Activated CD8-positive, alpha-beta memory T cell treated with anti-CD3 and anti-CD28 coated beads for 36 hours (primary cell): ENCODE data around the gene PLCH1. TPM values are rescaled to one million over a fixed set of nuclear protein-coding genes. Genes with fewer than 3 reads are reported as not detected.

Experiments
- CTCF ChIA-PET: fragments of 350-600 bp; sonication (Branson Sonifier 250); formaldehyde crosslinking; loops from one replicate; lab custom pipeline; 2021; ENCODE audit warnings: antibody characterized with exemption; lab: Charles Lee
- POLR2A ChIA-PET: fragments of 350-600 bp; sonication (Branson Sonifier 250); formaldehyde crosslinking; loops from one replicate; lab custom pipeline; 2021; ENCODE audit warnings: antibody characterized with exemption; lab: Charles Lee
- total RNA-seq, 2 experiments: library from RNA; stranded (reverse); gene quantifications; one replicate each; pipeline ENCODE4 v1.2.3, GENCODE V29; 2021

Gene PLCH1
- total RNA-seq, 2 experiments from 2014 or later, result 0.08 to 0.10 TPM

- POLR2A ChIA-PET, result no interaction called here
- CTCF ChIA-PET, result interaction anchor here (0.8 to 2.6 kb wide), 2 partner anchors 10 to 345 kb away, joined by 3 to 8 read pairs; no protein-coding TSS in a partner anchor
Observed at GRCh38 chr3:155701882-155702465, 42.9 kb downstream of the PLCH1 start.

- ChIA-PET CTCF (no interaction called here), POLR2A (no interaction called here)
Observed at GRCh38 chr3:155697542-155697941, 47.3 kb downstream of the PLCH1 start.

- CTCF ChIA-PET, result no interaction called here
Observed at GRCh38 chr3:155690921-155691320, 54.0 kb downstream of the PLCH1 start.

GRCh38 chr3:155688481-155688880, 56.4 kb downstream of the PLCH1 start:
- CTCF ChIA-PET, result no interaction called here

More at GRCh38 chr3:155690921-155691320, 54.0 kb downstream of the PLCH1 start:
- POLR2A ChIA-PET, result no interaction called here

GRCh38 chr3:155683344-155683720, 61.5 kb downstream of the PLCH1 start:
- POLR2A ChIA-PET, result no interaction called here
- CTCF ChIA-PET, result no interaction called here

More at GRCh38 chr3:155688481-155688880, 56.4 kb downstream of the PLCH1 start:
- POLR2A ChIA-PET, result no interaction called here

- ChIA-PET POLR2A (no interaction called here), CTCF (no interaction called here)
Observed at GRCh38 chr3:155682426-155683343, 62.2 kb downstream of the PLCH1 start.

GRCh38 chr3:155676252-155676981, 68.5 kb downstream of the PLCH1 start:
- POLR2A ChIA-PET, result no interaction called here
- CTCF ChIA-PET, result no interaction called here

- ChIA-PET CTCF (no interaction called here), POLR2A (no interaction called here)
Observed at GRCh38 chr3:155675094-155675493, 69.8 kb downstream of the PLCH1 start.

- CTCF ChIA-PET, result no interaction called here
Observed at GRCh38 chr3:155673421-155673820, 71.5 kb downstream of the PLCH1 start.

GRCh38 chr3:155670335-155670734, 74.5 kb downstream of the PLCH1 start:
- POLR2A ChIA-PET, result no interaction called here
- CTCF ChIA-PET, result no interaction called here

More at GRCh38 chr3:155673421-155673820, 71.5 kb downstream of the PLCH1 start:
- POLR2A ChIA-PET, result no interaction called here

GRCh38 chr3:155667988-155668387, 76.9 kb downstream of the PLCH1 start:
- POLR2A ChIA-PET, result no interaction called here
- CTCF ChIA-PET, result no interaction called here

- POLR2A ChIA-PET, result no interaction called here
- CTCF ChIA-PET, result interaction anchor here (1.4 kb wide), 1 partner anchor 8 kb away, joined by 3 read pairs; no protein-coding TSS in a partner anchor
Observed at GRCh38 chr3:155664925-155665695, 79.8 kb downstream of the PLCH1 start.

- CTCF ChIA-PET, result no interaction called here
- POLR2A ChIA-PET, result no interaction called here
Observed at GRCh38 chr3:155663467-155664212, 81.2 kb downstream of the PLCH1 start.

GRCh38 chr3:155661760-155662159, 83.1 kb downstream of the PLCH1 start:
- CTCF ChIA-PET, result no interaction called here
- POLR2A ChIA-PET, result no interaction called here

GRCh38 chr3:155661042-155661441, 83.8 kb downstream of the PLCH1 start:
- CTCF ChIA-PET, result no interaction called here
- POLR2A ChIA-PET, result no interaction called here

GRCh38 chr3:155658671-155659261, 86.1 kb downstream of the PLCH1 start:
- ChIA-PET POLR2A (no interaction called here), CTCF (no interaction called here)

GRCh38 chr3:155658006-155658405, 86.9 kb downstream of the PLCH1 start:
- POLR2A ChIA-PET, result no interaction called here
- CTCF ChIA-PET, result no interaction called here

GRCh38 chr3:155657161-155657560, 87.7 kb downstream of the PLCH1 start:
- ChIA-PET POLR2A (no interaction called here), CTCF (interaction anchor here (0.9 kb wide), 1 partner anchor 8 kb away, joined by 3 read pairs; no protein-coding TSS in a partner anchor)
